Esophagus squamous epithelium (tissue), 5 donors: ENCODE measurements around the gene SINHCAF. TPM values are rescaled to one million over a fixed set of nuclear protein-coding genes. Genes with fewer than 3 reads are reported as not detected.
"Not testable (repeated sequence)": the region's sequence is repeated elsewhere in the genome, so short reads cannot be mapped to it uniquely, and the experiment has no call there.

Experiments used
- DNase-seq: peaks from one replicate; lab custom pipeline; 2025; lab: John Stamatoyannopoulos, UW
- H3K27ac ChIP-seq, 4 donors: fragments of 200-600 bp; sonication (generic); one replicate each; pipeline ENCODE4 v1.5.1; 2016 to 2019; ENCODE audit warnings: mild to moderate bottlenecking in 1 of 4
- H3K27me3 ChIP-seq, 4 donors: fragments of 200-600 bp; sonication (generic); 1 replicate in 3 of 4; 2 replicates in 1 of 4; pipeline versions ENCODE4 v1.5.1 to v1.6.0; 2017 to 2021; ENCODE audit warnings: antibody characterized with exemption in 1 of 4
- H3K36me3 ChIP-seq, 3 donors: fragments of 200-600 bp; sonication (generic); one replicate each; pipeline ENCODE4 v1.5.1; 2016 to 2019
- H3K4me1 ChIP-seq, 3 donors: fragments of 200-600 bp; sonication (generic); one replicate each; pipeline ENCODE4 v1.5.1; 2017 to 2019
- H3K4me3 ChIP-seq, 4 donors: fragments of 200-600 bp; sonication (generic); 1 replicate in 3 of 4; 2 replicates in 1 of 4; pipeline ENCODE4 v1.5.1; 2016 to 2019; ENCODE audit warnings: mild to moderate bottlenecking in 2 of 4, moderate library complexity in 1 of 4
- H3K9me3 ChIP-seq, 3 donors: fragments of 200-600 bp; sonication (generic); one replicate each; pipeline ENCODE4 v1.5.1; 2016 to 2019
- POLR2A ChIP-seq, 4 donors: fragments of 450-650 bp; IDR thresholded peaks; one replicate each; pipeline ENCODE4 v1.6.1; 2017; ENCODE audit warnings: antibody characterized with exemption in 4 of 4, mild to moderate bottlenecking in 4 of 4, moderate library complexity in 3 of 4
- WGBS, 2 donors: methylation state at CpG; one replicate each; pipeline ENCODE4 v1.1.5; 2018; 5-methylcytosine and 5-hydroxymethylcytosine counted together
- intact Hi-C: fragments of 100-400 bp; cut with DNase I; formaldehyde crosslinking; loops from one replicate; pipeline ENCODE4 v1.15.0; 2022
- total RNA-seq, 4 donors: library from RNA; depleted of rRNA; stranded (reverse); fragments of >200 nt; gene quantifications; one replicate each; pipeline ENCODE4 v1.1.0, GENCODE V29; 2016
- TF ChIP-seq, protein P1 (sequence below), 6 experiments: fragments of 450-650 bp in 4 of 6; fragments of 200-600 bp in 2 of 6; sonication (generic) in 2 of 6; IDR thresholded peaks; one replicate each; pipeline ENCODE4 v1.5.1; 2016 to 2019; ENCODE audit warnings: antibody characterized with exemption in 6 of 6, mild to moderate bottlenecking in 4 of 6, moderate library complexity in 4 of 6
- donor health status: DM: yes; HTN: yes; CAD: no.

SINHCAF gene
- total RNA-seq, 4 donors from 2014 or later: 52.2 to 71.9 (median 62.0) TPM

DNA sequence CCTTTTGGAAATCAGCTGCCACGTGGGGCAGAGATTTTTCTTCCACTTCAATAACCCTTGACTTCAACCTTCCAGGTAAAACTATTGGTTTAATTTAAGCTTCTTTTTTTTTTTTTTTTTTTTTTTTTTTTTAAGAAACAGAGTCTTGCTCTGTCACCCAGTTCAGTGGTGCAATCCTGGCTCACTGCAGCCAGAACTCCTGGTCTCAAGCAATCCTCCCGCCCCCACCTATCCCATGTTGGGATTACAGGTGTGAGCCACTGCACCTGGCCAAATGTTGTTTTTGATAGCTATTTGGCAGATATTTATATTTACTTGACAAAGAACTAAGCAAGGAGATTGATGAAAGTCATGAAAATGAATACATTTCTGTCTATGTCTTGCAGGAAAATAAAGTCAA lies 65.1 kb downstream of the SINHCAF start:
- WGBS, 2 donors: 39 to 49% methylated on average over 2 of the region's 2 CpGs
- no peak for TF ChIP-seq POLR2A (IDR thresholded peaks at IDR 0.05)
- TF ChIP-seq, protein P1, sequence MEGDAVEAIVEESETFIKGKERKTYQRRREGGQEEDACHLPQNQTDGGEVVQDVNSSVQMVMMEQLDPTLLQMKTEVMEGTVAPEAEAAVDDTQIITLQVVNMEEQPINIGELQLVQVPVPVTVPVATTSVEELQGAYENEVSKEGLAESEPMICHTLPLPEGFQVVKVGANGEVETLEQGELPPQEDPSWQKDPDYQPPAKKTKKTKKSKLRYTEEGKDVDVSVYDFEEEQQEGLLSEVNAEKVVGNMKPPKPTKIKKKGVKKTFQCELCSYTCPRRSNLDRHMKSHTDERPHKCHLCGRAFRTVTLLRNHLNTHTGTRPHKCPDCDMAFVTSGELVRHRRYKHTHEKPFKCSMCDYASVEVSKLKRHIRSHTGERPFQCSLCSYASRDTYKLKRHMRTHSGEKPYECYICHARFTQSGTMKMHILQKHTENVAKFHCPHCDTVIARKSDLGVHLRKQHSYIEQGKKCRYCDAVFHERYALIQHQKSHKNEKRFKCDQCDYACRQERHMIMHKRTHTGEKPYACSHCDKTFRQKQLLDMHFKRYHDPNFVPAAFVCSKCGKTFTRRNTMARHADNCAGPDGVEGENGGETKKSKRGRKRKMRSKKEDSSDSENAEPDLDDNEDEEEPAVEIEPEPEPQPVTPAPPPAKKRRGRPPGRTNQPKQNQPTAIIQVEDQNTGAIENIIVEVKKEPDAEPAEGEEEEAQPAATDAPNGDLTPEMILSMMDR (IDR thresholded peaks at IDR 0.05): no peak
- Histone ChIP-seq H3K4me1 (peaks cover 0 to 4% (median 4%) of the 10 kb centered on the region in 3 donors), H3K9me3 (no peaks in the 10 kb centered on the region), H3K27me3 (no peaks in the 10 kb centered on the region), H3K4me3 (no peak overlapping the region), H3K27ac (no peak overlapping the region), H3K36me3 (no peaks in the 10 kb centered on the region)
- intact Hi-C loops: no loop called here
- no peak for DNase-seq

DNA sequence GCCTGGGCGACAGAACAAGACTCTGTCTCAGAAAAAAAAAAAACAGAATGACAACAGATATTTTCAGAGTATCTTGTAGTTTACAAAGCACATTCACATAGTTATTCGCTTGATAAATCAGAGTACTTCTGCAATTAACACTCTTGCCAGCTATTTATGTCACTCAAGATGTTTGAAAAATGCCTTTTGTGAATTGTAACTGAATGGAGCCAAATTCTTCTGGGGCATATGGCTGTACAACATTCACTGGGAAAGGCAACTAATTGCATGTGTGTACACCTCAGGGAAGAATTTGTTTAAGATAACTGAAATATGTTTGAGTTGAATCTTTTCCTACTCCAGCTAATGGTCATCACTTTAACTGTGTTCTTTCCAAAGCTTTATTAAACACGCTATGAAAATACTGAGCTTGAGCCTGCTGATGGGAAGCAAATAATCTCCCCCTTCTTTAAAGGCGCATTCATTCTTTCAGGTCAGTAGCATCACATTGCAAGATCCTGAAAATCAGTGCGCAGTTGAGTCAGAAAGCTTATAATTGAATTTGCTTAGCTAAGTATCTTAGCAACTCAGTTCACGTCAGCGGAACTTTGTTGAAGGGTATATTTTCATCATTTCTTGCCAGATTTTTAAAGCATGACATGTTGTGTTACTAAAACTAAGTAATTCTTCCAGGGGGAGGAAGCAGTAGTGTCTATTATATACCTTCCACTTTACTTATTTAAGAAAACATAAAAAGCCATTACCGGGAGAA lies 66.6 kb downstream of the SINHCAF start:
- Histone ChIP-seq H3K36me3 (no peaks in the 10 kb centered on the region), H3K27ac (no peak overlapping the region), H3K4me1 (peaks cover 0 to 4% (median 4%) of the 10 kb centered on the region in 3 donors), H3K27me3 (no peaks in the 10 kb centered on the region), H3K9me3 (no peaks in the 10 kb centered on the region), H3K4me3 (no peak overlapping the region)
- no peak for DNase-seq
- intact Hi-C loops: no loop called here
- TF ChIP-seq, protein P1 (IDR thresholded peaks at IDR 0.05): no peak
- no peak for TF ChIP-seq POLR2A (IDR thresholded peaks at IDR 0.05)
- WGBS, 2 donors: 80 to 92% methylated on average over 8 of the region's 8 CpGs

DNA sequence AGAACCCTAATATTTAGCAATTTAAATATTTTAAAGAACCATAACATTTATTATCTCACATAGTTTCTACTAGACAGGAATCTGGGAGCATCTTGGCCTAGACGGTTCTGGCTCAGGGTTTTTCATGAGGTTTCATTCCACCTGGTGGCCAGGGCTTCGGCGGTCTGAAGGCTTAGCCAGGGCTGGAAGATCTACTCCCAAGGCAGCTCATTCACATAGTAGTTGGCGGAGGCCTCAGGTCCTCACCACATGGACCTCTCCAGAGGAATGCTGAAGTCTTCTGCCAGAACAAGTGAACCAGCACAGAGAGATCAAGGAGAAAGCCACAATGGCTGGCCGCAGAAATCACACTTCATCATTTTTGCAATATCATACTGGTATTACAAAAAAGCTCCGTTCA lies 68.2 kb downstream of the SINHCAF start:
- no peak for DNase-seq
- intact Hi-C loops: no loop called here
- no peaks in the 10 kb centered on the region for H3K36me3 ChIP-seq
- 62 to 74% methylated on average over 3 to 5 of the region's 6 CpGs for WGBS, 2 donors
- H3K9me3 ChIP-seq: no peaks in the 10 kb centered on the region
- H3K4me1 ChIP-seq: peaks cover 0 to 4% (median 4%) of the 10 kb centered on the region in 3 donors
- TF ChIP-seq, protein P1 (IDR thresholded peaks at IDR 0.05): no peak
- TF ChIP-seq POLR2A (IDR thresholded peaks at IDR 0.05): no peak
- no peak overlapping the region for H3K4me3 ChIP-seq
- no peaks in the 10 kb centered on the region for H3K27me3 ChIP-seq
- H3K27ac ChIP-seq: no peak overlapping the region

DNA sequence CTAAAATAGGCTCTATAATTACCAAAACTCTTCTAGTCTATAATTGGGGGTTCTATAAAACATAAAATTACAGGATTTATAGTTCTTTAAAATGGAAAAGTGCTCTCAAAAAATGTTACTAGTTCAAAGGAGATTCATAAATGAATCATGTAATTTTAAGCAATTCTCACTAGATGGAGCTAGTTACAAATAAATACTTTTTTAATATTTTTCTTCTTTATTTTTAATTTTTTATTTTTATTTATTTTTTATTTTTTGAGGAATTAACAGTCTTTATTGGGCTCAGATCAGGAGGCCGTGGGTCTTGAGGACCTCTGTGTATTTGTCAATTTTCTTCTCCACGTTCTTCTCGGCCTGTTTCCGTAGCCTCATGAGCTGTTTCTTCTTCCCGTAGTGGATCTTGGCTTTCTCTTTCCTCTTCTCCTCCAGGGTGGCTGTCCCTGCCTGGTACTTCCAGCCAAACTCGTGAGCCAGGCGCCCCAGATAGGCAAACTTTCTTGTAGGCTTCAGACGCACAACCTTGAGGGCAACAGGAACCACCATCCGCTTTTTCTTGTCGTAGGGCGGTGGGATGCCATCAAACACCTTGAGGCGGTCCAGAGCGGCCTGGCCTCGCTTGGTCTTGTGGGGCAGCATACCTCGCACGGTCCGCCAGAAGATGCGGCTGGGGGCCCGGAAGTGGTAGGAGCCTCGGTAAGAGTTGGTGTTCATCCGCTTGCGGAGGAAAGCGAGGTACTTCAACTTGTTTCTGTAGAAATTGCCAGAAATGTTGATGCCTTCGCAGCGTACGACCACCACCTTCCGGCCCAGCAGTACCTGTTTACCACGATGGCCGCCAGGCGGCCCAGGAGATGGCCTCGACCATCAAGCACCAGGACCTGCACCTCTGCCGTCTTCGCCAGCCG lies 74.0 kb downstream of the SINHCAF start:
- H3K36me3 ChIP-seq, H3K4me1 ChIP-seq, H3K27me3 ChIP-seq, DNase-seq, H3K9me3 ChIP-seq, intact Hi-C loops, H3K27ac ChIP-seq: not testable (repeated sequence)
- H3K4me3 ChIP-seq: peak overlapping the region in 2 of 4 donors; percentile 15 to 29
- TF ChIP-seq, protein P1 (IDR thresholded peaks at IDR 0.05): peak in 2 of 6 experiments; percentile 8 to 34
- WGBS, 2 donors: 73 to 77% methylated on average over 22 to 33 of the region's 34 CpGs

DNA sequence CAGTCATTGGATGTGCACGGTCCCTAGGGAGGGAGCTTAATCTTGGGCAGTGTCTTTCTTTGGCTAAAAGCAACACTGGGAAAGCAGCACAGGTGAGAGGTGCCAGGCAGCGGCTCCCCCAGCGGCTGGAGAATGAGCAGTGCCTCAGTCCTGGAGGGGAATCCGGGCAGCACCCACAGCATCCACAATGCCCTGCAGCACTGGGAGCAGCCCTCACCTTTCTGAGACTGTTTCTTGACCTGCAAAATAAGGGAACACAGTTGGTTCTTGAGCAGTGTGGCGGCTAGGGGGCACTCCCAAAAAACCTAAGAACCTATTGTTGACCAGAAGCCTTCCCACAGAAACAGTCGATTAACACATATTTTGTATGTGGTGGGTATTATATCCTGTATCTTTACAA lies 75.8 kb downstream of the SINHCAF start:
- TF ChIP-seq, protein P1 (IDR thresholded peaks at IDR 0.05): no peak
- no peak for TF ChIP-seq POLR2A (IDR thresholded peaks at IDR 0.05)
- intact Hi-C loops: no loop called here
- Histone ChIP-seq H3K27ac (no peak overlapping the region), H3K9me3 (no peaks in the 10 kb centered on the region), H3K27me3 (no peaks in the 10 kb centered on the region), H3K36me3 (no peaks in the 10 kb centered on the region), H3K4me1 (peaks cover 0 to 13% (median 3%) of the 10 kb centered on the region in 3 donors), H3K4me3 (no peak overlapping the region)
- no peak for DNase-seq
- WGBS, 2 donors: 68 to 79% methylated on average over 2 to 3 of the region's 6 CpGs
